ENCODE measurements around the gene ALG3. TPM values are rescaled to one million over a fixed set of nuclear protein-coding genes. Genes with fewer than 3 reads are reported as not detected.

The ALG3 gene
- total RNA-seq, 4 donors from 2014 or later: 45.8 to 63.9 (median 54.6) TPM

DNA sequence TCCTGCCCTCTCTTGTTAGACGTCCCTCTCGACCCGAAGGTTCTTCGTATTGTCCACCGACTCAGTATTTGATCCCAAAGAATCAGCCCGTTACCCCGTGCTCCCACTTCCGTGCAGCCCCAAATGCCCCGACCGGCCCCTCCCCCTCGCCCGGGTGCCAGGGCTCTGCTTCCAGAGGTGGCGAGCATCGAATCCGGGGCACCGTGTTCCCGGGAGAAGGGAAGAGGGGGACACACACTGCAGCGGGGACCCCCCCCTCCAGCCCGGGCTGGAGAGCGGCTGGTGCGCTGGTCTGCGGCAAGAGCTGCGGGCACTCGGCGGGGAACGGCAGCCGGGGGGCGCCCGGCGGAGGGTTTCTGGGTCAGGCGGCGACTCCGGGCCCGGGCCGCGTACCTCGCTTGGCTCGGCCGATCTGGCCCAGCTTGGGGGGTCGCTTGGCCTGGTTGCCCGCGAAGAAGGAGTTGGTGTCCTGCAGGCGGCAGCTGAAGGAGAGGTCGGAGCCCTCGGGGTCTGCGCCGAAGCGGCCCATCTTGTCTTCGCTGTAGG is 12.0 kb upstream of the ALG3 start:
- DNase-seq: no peak

DNA sequence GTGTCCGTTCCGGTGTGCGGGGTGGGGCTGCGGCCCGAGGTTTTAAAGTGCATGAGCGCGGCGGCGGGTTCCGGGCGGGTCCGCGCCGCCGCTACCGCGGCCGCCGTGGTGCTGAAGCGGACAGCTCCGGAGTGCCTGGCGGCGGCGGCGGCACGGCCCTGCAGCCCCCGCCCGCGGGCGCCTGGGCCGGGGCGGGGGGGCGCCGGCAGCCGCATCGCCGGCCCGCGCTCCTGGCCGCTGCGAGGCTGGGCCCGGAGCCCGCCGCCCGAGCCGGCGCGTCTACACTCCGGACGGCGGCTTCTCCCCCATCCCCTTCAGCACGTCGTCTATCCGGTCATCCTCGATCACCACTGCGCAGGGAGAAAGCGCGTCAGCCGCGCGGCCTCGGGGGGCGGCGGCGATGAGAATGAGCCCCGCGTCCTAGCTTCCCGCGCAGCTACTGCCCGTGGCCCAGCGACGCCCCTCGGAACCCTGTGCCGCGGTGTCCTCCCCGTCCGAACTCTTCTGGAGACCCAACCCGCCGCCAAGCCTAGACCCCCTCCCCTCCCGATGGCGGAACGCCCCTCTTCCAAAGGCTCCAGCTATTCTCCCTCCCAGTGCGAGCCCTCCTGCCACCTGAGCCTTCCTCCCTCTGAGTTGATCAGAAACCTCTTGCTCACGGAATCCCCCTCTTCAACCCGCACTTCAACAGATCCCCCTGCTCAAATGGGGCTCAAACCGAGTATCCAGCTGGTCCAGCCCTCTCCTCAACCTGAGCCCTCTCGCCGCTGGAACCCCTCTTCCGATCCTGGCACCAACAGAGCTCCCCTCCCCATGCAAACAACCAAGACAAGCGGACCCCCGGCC is 11.3 kb upstream of the ALG3 start:
- intact Hi-C loops (cut with DNase I): no loop called here
- peak overlapping the region in 3 of 4 donors; percentile 42 to 70 (median 50) for H3K4me3 ChIP-seq
- no peak for TF ChIP-seq POLR2A (IDR thresholded peaks at IDR 0.05)
- TF ChIP-seq, protein P1, sequence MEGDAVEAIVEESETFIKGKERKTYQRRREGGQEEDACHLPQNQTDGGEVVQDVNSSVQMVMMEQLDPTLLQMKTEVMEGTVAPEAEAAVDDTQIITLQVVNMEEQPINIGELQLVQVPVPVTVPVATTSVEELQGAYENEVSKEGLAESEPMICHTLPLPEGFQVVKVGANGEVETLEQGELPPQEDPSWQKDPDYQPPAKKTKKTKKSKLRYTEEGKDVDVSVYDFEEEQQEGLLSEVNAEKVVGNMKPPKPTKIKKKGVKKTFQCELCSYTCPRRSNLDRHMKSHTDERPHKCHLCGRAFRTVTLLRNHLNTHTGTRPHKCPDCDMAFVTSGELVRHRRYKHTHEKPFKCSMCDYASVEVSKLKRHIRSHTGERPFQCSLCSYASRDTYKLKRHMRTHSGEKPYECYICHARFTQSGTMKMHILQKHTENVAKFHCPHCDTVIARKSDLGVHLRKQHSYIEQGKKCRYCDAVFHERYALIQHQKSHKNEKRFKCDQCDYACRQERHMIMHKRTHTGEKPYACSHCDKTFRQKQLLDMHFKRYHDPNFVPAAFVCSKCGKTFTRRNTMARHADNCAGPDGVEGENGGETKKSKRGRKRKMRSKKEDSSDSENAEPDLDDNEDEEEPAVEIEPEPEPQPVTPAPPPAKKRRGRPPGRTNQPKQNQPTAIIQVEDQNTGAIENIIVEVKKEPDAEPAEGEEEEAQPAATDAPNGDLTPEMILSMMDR (IDR thresholded peaks at IDR 0.05): no peak
- H3K9me3 ChIP-seq: no peaks in the 10 kb centered on the region
- DNase-seq: no peak
- peaks cover 23 to 37% (median 31%) of the 10 kb centered on the region in 3 donors for H3K4me1 ChIP-seq
- peaks cover 0 to 16% (median 4%) of the 10 kb centered on the region in 3 donors for H3K36me3 ChIP-seq
- H3K27ac ChIP-seq: no peak overlapping the region
- H3K27me3 ChIP-seq: peaks cover 17 to 70% (median 21%) of the 10 kb centered on the region in 4 donors
- WGBS, 2 donors: 4% methylated on average over 18 to 20 of the region's 91 CpGs

More for the DNA sequence above, 12.0 kb upstream of the ALG3 start:
- H3K4me1 ChIP-seq: peaks cover 23 to 37% (median 31%) of the 10 kb centered on the region in 3 donors
- H3K27ac ChIP-seq: no peak overlapping the region
- H3K4me3 ChIP-seq: peak overlapping the region; percentile 35 to 70 (median 46)
- TF ChIP-seq, protein P1 (IDR thresholded peaks at IDR 0.05): no peak
- no peak for TF ChIP-seq POLR2A (IDR thresholded peaks at IDR 0.05)
- no peaks in the 10 kb centered on the region for H3K9me3 ChIP-seq
- H3K36me3 ChIP-seq: peaks cover 0 to 16% (median 4%) of the 10 kb centered on the region in 3 donors
- 0 to 7% methylated on average over 4 to 9 of the region's 49 CpGs for WGBS, 2 donors
- intact Hi-C loops (cut with DNase I): no loop called here
- H3K27me3 ChIP-seq: peaks cover 17 to 77% (median 21%) of the 10 kb centered on the region in 4 donors

DNA sequence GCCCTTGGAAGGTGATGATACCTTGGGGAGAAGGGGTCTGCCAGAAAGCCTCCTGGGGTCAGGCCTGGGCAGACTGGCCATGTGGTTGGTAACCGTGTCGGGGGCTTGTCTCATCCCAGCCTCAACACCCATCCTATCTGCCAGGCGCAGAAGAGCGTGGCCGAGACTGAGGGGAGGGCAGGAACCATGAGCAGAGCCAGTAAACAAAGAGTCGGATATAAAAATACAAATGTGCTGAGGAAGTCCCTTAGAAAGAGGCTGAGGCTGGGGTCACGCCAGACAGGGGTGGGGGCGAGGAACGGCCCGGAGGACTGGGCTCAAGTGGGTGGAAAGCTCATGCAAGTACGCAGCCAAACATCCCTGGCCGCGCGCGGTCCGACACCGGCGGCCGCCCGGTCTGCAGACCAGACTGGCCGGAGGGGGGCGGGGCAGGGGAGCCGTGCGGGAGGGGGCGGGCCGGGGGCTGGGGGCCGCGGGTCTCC is 10.7 kb upstream of the ALG3 start:
- H3K27ac ChIP-seq: no peak overlapping the region
- TF ChIP-seq POLR2A (IDR thresholded peaks at IDR 0.05): no peak
- TF ChIP-seq, protein P1 (IDR thresholded peaks at IDR 0.05): no peak
- peak overlapping the region in 2 of 4 donors; percentile 50 to 70 for H3K4me3 ChIP-seq
- DNase-seq: no peak
- H3K9me3 ChIP-seq: no peaks in the 10 kb centered on the region
- H3K27me3 ChIP-seq: peaks cover 17 to 64% (median 21%) of the 10 kb centered on the region in 4 donors
- intact Hi-C loops (cut with DNase I): no loop called here
- 16 to 33% methylated on average over 6 to 7 of the region's 28 CpGs for WGBS, 2 donors
- peaks cover 23 to 37% (median 31%) of the 10 kb centered on the region in 3 donors for H3K4me1 ChIP-seq
- H3K36me3 ChIP-seq: peaks cover 0 to 16% (median 4%) of the 10 kb centered on the region in 3 donors

DNA sequence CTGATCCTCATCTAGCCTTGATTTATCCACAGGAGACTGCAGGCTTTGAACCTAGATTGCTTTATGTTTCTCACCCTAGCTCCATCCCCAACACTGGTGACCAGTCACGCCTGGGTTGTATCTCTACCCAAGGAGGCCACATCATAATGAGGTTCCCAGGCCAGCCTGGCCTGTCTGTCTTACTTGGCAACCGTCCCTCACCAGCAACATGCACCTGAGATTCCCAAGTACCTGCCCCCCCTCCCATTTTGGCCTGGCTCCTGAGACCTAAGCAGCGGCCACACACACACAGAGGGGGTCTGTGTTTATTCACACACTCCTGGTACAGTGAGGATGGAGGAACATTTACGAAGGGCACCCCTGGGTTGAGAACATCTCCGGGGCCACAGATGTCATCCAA is 10.2 kb upstream of the ALG3 start:
- H3K4me1 ChIP-seq: peaks cover 23 to 37% (median 31%) of the 10 kb centered on the region in 3 donors
- no peak overlapping the region for H3K4me3 ChIP-seq
- intact Hi-C loops (cut with DNase I): no loop called here
- no peaks in the 10 kb centered on the region for H3K9me3 ChIP-seq
- 84% methylated on average over 2 of the region's 5 CpGs; no CpG with 5 or more reads in 1 of the 2 donors for WGBS, 2 donors
- H3K36me3 ChIP-seq: peaks cover 0 to 16% (median 4%) of the 10 kb centered on the region in 3 donors
- peaks cover 17 to 59% (median 21%) of the 10 kb centered on the region in 4 donors for H3K27me3 ChIP-seq
- no peak for DNase-seq
- TF ChIP-seq, protein P1 (IDR thresholded peaks at IDR 0.05): no peak
- no peak for TF ChIP-seq POLR2A (IDR thresholded peaks at IDR 0.05)
- no peak overlapping the region for H3K27ac ChIP-seq

Measured in esophagus squamous epithelium (tissue), 5 donors.